GM12801 (cell line): ENCODE measurements around the gene PRDM7.

Experiments used
- CTCF ChIP-seq: IDR thresholded peaks from one replicate; pipeline ENCODE4 v1.5.1; 2011; ENCODE audit warnings: control low read depth; ENCODE audit not compliant: insufficient read length; ENCODE audit errors: extremely low read depth

The PRDM7 gene

GRCh38 chr16:90022209-90023077 is 54.7 kb downstream of the PRDM7 start:
- no peak for TF ChIP-seq CTCF

- TF ChIP-seq CTCF, result no peak
Observed at GRCh38 chr16:90020838-90021382, 56.2 kb downstream of the PRDM7 start.

- TF ChIP-seq CTCF, result no peak
Observed at GRCh38 chr16:90020260-90020837, 56.8 kb downstream of the PRDM7 start.

GRCh38 chr16:90019543-90020259 is 57.4 kb downstream of the PRDM7 start:
- TF ChIP-seq CTCF, result no peak

GRCh38 chr16:90018652-90019542 is 58.2 kb downstream of the PRDM7 start, which contains the start of gene DBNDD1:
TSS of gene DBNDD1 (minus strand) at chr16:90019456. CDS start at chr16:90019341, 115 bp downstream.
- TF ChIP-seq CTCF, result no peak

- TF ChIP-seq CTCF, result no peak
Observed at GRCh38 chr16:90018297-90018651, 58.9 kb downstream of the PRDM7 start.
